WI38 (cell line): Measurements from ENCODE around the gene PLEKHA5.
"Not testable (repeated sequence)": the region's sequence is repeated elsewhere in the genome, so short reads cannot be mapped to it uniquely, and the experiment has no call there.

Experiments used
- H3K4me3 ChIP-seq: 2 replicates; pipeline ENCODE4 v1.5.1; 2011; ENCODE audit warnings: low read depth, mild to moderate bottlenecking, control low read depth, low read length
- TF ChIP-seq, protein P1 (sequence below): IDR thresholded peaks from 2 replicates; pipeline ENCODE4 v1.5.1; 2012; ENCODE audit warnings: low read depth, mild to moderate bottlenecking, control low read depth, low read length

PLEKHA5 gene

DNA sequence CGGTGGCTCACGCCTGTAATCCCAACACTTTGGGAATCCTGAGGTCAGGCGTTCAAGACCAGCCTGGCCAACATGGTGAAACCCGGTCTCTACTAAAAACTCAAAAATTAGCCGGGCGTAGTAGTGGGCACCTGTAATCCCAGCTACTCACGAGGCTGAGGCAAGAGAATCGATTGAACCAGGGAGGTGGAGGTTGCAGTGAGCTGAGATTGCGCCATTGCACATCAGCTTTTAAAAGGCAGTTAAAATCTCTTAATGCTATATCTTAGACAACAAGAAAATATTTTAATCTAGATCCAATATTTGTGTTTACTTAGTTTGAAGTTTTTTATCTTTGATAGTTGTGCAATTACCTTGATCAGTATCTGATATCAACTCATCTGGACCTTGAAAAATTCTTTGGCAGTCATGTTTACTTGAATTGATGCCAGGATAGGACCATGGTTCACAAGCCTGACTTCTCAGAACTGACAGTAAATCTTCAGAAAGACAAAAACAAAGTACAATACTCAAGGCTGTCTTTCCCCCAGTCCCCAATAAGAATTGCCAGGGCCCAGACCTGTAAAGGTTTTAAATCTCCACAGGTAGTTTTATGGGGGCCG lies 174.7 kb downstream of the PLEKHA5 start:
- TF ChIP-seq, protein P1, sequence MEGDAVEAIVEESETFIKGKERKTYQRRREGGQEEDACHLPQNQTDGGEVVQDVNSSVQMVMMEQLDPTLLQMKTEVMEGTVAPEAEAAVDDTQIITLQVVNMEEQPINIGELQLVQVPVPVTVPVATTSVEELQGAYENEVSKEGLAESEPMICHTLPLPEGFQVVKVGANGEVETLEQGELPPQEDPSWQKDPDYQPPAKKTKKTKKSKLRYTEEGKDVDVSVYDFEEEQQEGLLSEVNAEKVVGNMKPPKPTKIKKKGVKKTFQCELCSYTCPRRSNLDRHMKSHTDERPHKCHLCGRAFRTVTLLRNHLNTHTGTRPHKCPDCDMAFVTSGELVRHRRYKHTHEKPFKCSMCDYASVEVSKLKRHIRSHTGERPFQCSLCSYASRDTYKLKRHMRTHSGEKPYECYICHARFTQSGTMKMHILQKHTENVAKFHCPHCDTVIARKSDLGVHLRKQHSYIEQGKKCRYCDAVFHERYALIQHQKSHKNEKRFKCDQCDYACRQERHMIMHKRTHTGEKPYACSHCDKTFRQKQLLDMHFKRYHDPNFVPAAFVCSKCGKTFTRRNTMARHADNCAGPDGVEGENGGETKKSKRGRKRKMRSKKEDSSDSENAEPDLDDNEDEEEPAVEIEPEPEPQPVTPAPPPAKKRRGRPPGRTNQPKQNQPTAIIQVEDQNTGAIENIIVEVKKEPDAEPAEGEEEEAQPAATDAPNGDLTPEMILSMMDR, result no peak
- no peak overlapping the region for H3K4me3 ChIP-seq

DNA sequence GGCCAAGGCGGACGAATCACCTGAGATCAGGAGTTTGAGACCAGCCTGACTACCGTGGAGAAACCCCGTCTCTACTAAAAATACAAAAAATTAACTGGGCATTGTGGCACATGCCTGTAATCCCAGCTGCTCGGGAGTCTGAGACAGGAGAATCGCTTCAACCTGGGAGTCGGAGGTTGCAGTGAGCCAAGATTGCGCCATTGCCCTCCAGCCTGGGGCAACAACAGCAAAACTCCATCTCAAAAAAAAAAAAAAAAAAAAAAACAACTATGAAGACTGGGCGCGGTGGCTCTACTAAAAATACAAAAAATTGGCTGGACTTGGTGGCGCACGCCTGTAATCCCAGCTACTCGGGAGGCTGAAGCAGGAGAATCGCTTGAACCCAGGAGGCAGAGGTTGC lies 176.1 kb downstream of the PLEKHA5 start:
- H3K4me3 ChIP-seq, result not testable (repeated sequence)

DNA sequence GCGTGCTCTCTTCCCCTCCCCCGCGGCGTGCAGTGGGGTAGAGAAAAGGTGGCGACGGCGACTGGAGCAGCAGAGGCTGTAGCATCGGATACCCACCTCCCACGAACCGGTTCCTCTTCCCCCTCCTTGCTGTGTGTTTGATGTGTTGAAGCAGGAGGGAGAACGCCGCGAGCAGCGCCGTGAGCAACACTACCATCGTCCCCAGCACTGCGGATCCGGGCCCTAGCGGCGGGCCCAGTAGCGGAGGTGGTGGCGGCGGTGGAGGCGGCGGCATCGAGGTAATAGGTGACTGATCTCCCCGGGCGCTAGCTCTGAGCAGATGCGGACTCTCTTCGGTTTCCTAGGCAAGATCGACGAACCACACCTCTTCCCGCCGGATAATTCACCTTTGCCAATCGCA lies 176.8 kb downstream of the PLEKHA5 start:
- TF ChIP-seq, protein P1, result no peak
- no peak overlapping the region for H3K4me3 ChIP-seq

DNA sequence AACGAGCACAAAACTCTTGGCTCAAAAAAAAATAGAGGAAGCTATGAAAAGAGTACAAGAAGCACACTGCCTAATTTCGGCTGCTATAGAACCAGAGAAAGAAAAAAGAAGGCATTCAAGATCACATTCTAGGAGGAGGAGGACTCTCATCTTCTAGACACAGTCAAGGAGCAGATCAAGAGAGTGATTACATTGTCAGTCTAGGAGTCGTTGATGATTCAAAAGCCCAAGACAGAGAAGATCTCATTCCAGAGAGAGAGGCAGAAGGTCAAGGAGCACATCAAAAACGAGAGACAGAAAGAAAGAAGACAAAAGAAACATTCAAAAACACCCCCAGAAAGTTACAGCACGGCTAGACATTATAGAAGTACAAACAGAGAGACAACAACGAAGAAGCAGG lies 177.9 kb downstream of the PLEKHA5 start:
- TF ChIP-seq, protein P1, result no peak
- no peak overlapping the region for H3K4me3 ChIP-seq

DNA sequence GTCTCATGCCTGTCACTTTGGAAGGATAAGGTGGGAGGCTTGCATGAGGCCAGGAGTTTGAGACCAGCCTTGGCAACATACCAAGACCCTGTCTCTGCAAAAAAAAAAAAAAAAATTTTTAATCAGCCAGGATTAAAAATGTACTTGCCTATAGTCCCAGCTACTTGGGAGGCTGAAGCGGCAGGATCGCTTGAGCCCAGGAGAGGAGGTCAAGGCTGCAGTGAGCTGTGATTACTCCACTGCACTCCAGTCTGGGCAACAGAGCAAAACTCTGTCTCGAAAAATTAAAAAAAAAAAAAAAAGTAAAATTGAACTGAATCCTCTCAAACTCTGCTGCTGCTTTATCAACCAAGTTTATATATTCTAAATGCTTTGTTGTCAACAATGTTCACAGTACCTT lies 181.6 kb downstream of the PLEKHA5 start:
- no peak overlapping the region for H3K4me3 ChIP-seq
- TF ChIP-seq, protein P1, result no peak

DNA sequence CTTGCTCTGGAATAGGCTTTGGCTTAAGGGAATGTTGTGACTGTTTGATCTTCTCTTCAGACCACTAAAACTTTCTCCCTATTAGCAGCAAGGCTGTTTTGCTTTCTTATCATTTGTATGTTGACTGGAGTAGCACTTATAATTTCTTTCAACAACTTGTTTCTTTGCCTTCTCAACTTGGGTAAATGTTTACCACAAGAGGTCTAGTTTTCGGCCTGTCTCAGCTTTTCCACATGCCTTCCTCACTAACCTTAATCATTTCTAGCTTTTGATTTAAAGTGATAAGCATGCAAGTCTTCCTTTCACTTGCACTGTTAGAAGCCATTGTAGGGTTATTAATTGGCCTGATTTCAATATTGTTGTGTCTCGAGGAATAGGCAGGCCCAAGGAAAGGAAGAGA lies 183.1 kb downstream of the PLEKHA5 start:
- H3K4me3 ChIP-seq, result no peak overlapping the region
- TF ChIP-seq, protein P1, result no peak

DNA sequence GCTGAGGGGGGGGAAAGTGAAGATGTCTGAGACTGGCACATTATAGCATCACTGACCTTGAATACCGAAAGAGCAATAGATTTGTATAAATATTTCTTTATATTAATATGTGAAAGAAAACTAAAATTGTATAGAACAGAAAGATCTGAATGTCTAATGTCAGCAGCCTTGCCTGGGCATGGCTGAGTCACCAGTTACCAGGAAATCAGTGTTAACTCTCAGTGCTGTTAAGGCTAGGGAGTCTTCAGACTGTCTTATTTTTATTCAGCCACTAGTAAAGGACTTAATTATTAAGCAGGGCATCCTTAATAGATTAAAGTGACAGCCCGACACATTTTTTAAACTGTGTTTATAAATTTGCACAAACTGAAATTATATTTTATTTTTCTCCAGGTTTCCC lies 186.9 kb downstream of the PLEKHA5 start:
- TF ChIP-seq, protein P1, result no peak
- no peak overlapping the region for H3K4me3 ChIP-seq

DNA sequence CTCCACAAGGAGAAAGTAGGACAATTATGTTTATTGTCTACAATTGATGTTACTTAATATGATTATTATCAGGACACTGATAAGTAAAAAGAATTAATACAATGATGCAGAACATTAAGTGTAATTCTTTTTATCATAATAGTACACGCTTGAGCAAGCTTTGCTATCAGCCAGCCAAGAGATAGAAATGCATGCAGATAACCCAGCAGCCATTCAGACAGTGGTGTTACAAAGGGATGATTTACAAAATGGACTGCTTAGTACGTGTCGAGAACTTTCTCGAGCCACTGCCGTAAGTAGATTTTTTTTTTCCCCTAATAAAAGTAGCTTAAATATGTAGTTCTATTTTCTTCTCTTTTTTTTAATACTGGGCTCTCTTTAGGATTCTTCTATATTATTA lies 192.8 kb downstream of the PLEKHA5 start:
- H3K4me3 ChIP-seq, result no peak overlapping the region
- TF ChIP-seq, protein P1, result no peak
